ENCODE results near the gene MPHOSPH6.
"Not testable (repeated sequence)": the region's sequence is repeated elsewhere in the genome, so short reads cannot be mapped to it uniquely, and the experiment has no call there.

Gene MPHOSPH6

GRCh38 chr16:82118749-82119148 lies 51.3 kb downstream of the MPHOSPH6 start:
- DNase-seq (ENCODE audit: low spot score) = no peak

- DNase-seq (ENCODE audit: low spot score) = no peak
Measured at GRCh38 chr16:82116535-82116934, 53.5 kb downstream of the MPHOSPH6 start.

GRCh38 chr16:82113741-82114140 lies 56.3 kb downstream of the MPHOSPH6 start:
- no peak for DNase-seq (ENCODE audit: low spot score)

- DNase-seq (ENCODE audit: low spot score) = no peak
Measured at GRCh38 chr16:82111944-82112343, 58.1 kb downstream of the MPHOSPH6 start.

- not testable (repeated sequence) for DNase-seq (ENCODE audit: low spot score)
Measured at GRCh38 chr16:82109266-82109665, 60.8 kb downstream of the MPHOSPH6 start.

GRCh38 chr16:82108774-82109173 lies 61.2 kb downstream of the MPHOSPH6 start:
- DNase-seq (ENCODE audit: low spot score) = no peak

GRCh38 chr16:82108100-82108499 lies 61.9 kb downstream of the MPHOSPH6 start:
- DNase-seq (ENCODE audit: low spot score) = no peak

GRCh38 chr16:82105107-82105506 lies 64.9 kb downstream of the MPHOSPH6 start:
- DNase-seq (ENCODE audit: low spot score) = no peak
